HG03103 (cell line): ENCODE results near the gene POGLUT3.
A peak's percentile ranks its signal among the peaks of the same experiment; 100 is the strongest.

ENCODE experiments used
- ATAC-seq: cut with Tn5 transposase; IDR thresholded peaks from one replicate; pipeline ENCODE4 v1.9.1; 2021; ENCODE audit warnings: low read depth; ENCODE audit not compliant: unreplicated experiment

POGLUT3 gene

GRCh38 chr11:108501396-108501795 is 3.2 kb upstream of the POGLUT3 start:
- ATAC-seq, result no peak

DNA sequence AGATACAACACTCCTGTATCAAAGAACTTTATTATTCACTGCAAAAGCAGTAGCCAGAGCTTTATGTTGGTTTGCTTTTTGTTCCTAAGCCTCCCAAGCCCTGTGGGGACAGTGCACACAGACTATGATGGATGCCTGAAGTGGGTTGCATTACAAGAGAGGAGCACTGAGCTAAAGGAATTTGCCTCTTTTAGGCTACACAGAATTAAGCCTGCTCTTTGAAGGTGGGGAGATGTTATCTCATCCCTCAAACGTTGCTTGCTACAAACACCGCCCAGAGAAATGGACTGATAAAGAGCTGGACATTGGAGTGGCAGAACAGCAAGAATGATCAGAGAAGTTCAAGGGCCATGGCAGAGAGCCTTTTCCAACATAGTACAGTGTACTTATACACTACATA is 2.5 kb upstream of the POGLUT3 start:
- no peak for ATAC-seq

GRCh38 chr11:108500169-108500568 is 2.0 kb upstream of the POGLUT3 start:
- ATAC-seq, result no peak

DNA sequence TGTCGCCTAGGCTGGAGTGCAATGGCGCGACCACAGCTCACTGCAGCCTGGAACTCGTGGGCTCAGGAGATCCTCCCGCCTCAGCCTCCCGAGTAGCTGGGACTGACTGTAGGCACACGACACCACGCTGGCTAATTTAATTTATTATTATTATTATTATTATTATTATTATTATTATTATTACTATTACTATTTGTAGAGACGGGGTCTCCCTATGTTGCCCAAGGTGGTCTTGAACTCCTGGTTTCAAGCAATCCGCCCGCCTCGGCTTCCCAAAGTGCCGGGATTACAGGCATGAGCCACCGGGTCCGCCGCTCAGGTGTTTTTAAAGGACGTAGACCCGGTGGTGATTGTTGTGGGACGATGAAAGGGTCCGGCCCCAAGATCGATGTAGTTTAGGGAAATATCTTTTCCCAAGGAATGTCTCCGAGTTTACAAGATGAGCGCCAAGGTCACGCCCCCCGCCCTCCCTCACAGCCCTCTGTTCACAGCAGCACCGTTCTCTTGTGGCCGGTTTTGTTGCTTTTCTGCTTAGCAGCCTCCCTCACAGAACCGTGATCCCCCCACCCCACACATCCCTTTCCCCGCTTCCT is 728 bp upstream of the POGLUT3 start:
- no peak for ATAC-seq

GRCh38 chr11:108497317-108498045 is 703 bp downstream of the POGLUT3 start:
- peak; percentile 41 for ATAC-seq

DNA sequence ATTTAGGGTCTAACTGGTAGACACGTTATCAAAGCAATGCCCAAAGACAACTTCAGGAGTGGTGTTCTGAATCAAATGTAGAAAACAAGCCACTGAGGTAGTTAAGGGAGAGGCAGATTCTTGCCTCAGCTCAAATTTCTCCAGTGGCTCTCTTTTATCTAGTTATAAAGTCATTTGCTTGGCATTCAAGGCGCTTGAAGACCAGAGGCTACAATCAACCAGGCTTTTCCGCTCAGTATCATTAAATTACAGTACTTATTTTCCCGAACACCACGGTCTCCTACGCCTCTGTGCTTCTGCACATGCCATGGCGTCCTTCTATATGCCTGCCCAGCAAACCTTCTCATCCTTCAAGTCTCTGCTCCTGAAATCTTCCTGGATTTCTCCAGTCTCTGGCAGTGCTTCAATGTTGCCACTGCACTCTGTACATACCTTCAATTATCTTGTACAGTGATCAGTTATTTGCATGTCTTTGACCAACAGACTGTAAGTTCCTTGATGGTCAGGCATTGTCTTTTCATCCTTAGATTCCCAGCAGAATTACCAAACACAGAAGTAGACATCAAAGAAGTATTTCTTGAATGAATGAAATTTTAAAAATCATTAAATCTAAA is 1.4 kb downstream of the POGLUT3 start:
- ATAC-seq, result no peak

DNA sequence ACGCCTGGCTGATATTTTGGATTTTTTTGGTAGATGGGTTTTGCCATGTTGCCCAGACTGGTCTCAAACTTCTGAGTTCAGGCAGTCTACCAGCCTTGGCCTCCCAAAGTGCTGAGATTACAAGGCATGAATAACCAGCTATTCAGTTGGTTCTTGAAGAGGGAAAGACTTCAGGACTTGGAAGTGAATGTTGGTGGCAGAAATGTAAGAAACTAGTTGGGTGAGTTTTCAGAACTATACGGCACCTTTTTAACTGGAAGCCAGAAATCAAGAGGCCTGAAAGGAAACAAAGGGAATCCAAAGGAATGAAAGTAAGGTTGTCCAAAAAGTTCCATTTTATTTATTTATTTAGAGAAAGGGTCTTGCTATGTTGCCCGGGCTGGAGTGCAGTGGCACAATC is 2.9 kb downstream of the POGLUT3 start:
- ATAC-seq, result no peak

DNA sequence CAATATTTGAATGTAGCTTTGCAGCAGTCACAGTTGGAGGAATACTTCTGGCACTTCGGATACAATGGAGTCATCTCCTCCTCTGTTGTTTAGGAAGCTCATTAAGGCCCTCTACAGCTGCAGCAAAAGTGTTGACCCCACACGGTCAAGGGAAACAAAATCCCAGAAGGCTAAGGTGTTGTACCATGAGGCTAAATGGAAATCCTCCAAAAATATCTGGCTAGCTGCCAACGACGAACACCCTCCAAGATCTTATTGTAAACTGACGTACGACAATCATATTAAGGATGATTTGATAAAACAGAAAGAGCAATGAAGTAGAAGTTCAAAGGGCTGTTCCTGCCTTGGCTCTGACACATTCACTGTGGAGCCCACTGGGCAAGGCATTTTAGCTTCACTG is 4.0 kb downstream of the POGLUT3 start:
- no peak for ATAC-seq

- ATAC-seq, result no peak
These were observed 6.2 kb downstream of the POGLUT3 start for GRCh38 chr11:108491936-108492335.

GRCh38 chr11:108486828-108487227 is 11.4 kb downstream of the POGLUT3 start:
- ATAC-seq, result no peak

DNA sequence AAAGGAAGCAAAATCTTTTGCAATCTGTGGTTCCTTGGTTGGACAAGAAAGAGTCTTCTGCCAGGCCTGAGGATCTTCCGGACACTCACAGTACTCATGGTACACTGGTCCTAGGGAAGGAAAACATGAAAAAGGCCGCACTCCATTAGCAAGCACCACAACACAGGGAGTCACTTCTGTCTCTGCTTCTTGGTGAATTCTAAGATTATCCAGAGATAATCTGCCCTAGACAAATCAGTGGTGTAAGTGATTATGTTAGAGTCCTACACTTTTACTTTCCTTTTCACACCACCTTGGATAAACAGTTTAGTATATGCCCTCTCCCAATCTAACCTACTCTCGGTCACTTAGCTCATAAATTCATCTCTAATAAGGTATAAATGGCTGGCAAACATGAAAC is 11.9 kb downstream of the POGLUT3 start:
- ATAC-seq, result no peak

GRCh38 chr11:108483163-108483562 is 15.0 kb downstream of the POGLUT3 start:
- ATAC-seq, result no peak

- no peak for ATAC-seq
These were observed 23.3 kb downstream of the POGLUT3 start for GRCh38 chr11:108474664-108475463.

DNA sequence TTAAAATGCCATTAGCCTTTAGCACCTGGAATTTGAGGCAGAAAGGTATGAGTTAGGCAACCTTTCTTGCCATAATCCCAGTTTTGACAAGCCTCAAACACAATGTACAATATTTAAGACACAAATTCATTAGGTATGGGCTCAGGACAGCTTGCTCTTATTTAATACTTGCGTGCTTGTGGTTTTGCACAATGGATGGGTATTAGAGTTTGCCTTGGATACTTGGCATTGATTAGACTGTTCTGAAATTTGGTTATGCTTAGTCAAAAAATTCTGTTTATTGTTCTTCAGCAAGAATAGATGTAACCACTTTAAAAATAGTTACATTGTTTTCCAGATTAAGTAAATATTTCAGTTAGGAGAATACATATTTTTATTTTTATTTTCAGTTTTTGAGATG is 25.5 kb downstream of the POGLUT3 start:
- ATAC-seq, result no peak

DNA sequence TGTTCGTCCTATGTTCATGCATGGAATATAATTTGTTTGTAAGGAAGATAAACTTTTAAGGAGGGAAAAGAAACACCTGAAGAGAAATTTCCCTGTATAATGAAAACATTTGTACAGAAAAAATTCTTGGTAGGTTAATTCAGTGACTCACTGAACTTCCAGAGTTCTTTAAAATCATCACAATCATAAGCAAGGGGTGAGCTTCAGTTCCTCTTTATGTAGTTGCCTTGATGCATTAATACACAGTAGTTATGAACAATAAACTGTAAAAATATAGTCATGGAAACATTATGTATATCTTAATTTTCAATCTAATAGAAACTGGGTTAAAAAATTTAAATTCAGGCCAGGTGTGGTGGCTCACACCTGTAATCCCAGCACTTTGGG is 29.7 kb downstream of the POGLUT3 start:
- ATAC-seq, result no peak

GRCh38 chr11:108467091-108467823 is 30.9 kb downstream of the POGLUT3 start, which contains the start of gene C11orf65:
C11orf65 (minus strand) TSS chr11:108467529; CDS start chr11:108461559, 5,970 bp downstream.
- peak; percentile 98 for ATAC-seq

DNA sequence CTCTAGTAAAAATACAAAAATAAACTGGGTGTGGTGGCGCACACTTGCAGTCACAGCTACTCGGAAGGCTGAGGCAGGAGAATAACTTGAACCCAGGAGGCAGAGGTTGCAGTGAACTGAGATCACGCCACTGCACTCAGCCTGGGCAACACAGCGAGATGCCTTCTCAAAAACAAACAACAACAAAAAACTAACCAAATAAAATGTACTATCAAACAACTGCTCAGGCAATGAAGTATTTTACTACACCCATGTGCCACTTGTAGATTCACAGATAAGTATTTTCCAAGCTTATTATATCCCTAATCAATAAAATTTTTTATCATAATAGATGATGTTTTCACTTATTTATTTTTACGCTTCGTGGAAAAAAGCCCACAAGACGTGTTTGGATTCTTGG is 31.8 kb downstream of the POGLUT3 start:
- ATAC-seq, result no peak

GRCh38 chr11:108453207-108453835 is 44.9 kb downstream of the POGLUT3 start:
- ATAC-seq, result no peak
